GM12878 (cell line): ENCODE results near the gene RIMBP2. TPM values are rescaled to one million over a fixed set of nuclear protein-coding genes. Genes with fewer than 3 reads are reported as not detected.

Experiments
- ATAC-seq: fragments of 200-7000 bp; cut with Tn5 transposase; 3 replicates; pipeline ENCODE4 v1.9.1; 2020; ENCODE audit warnings: mild to moderate bottlenecking, moderate library complexity
- BruUV-seq: library from RNA; stranded (reverse); fragments of 400-500 nt; replicated peaks from 2 replicates; lab custom pipeline; 2021; lab: Mats Ljungman, UMichigan
- CTCF ChIA-PET: fragments of 300-600 bp; sonication (Branson Sonifier 250); formaldehyde crosslinking; extraction: SDS; loops from one replicate; lab custom pipeline; 2021; ENCODE audit warnings: inconsistent platforms; lab: Yijun Ruan, JAX
- POLR2A ChIA-PET: fragments of 350-600 bp; formaldehyde crosslinking; extraction: SDS; loops from one replicate; lab custom pipeline; 2021; ENCODE audit warnings: inconsistent platforms; lab: Charles Lee
- RAD21 ChIA-PET: fragments of 300-600 bp; sonication (Branson Sonifier 250); formaldehyde crosslinking; loops from one replicate; lab custom pipeline; 2023; ENCODE audit warnings: antibody characterized with exemption; ENCODE audit not compliant: unreplicated experiment; lab: Charles Lee
- SMC1A ChIA-PET: fragments of 300-600 bp; sonication (Branson Sonifier 250); formaldehyde crosslinking; loops from one replicate; lab custom pipeline; 2023; ENCODE audit not compliant: unreplicated experiment, uncharacterized antibody; lab: Charles Lee
- DNase-seq: peaks from one replicate; pipeline ENCODE4 v3.0.0-alpha.2; 2011; ENCODE audit warnings: low read depth, low spot score
- FAIRE-seq: peaks from 3 replicates; lab custom pipeline; 2011; peaks lifted over from hg19 to GRCh38; lab: Jason Lieb, UNC
- H2AFZ ChIP-seq: 2 replicates; pipeline ENCODE4 v1.6.0; 2011; ENCODE audit warnings: low read depth, low read length, control low read depth; ENCODE audit not compliant: control insufficient read depth
- H3K27ac ChIP-seq: 2 replicates; pipeline ENCODE4 v1.5.1; 2011; ENCODE audit warnings: control low read depth; ENCODE audit not compliant: control insufficient read depth, insufficient read depth
- H3K27me3 ChIP-seq, 2 experiments: replicated peaks in 1 of 2; 2 replicates each; pipeline versions ENCODE4 v1.6.0 to v1.6.1; 2011; ENCODE audit warnings: low read length in 1 of 2; ENCODE audit not compliant: control insufficient read depth in 2 of 2, insufficient read depth in 2 of 2
- H3K36me3 ChIP-seq, 2 experiments: 2 replicates each; pipeline ENCODE4 v1.5.1; 2011; ENCODE audit warnings: low read length in 1 of 2; ENCODE audit not compliant: control insufficient read depth in 2 of 2, insufficient read depth in 2 of 2
- H3K4me1 ChIP-seq: 2 replicates; pipeline ENCODE4 v1.6.1; 2011; ENCODE audit warnings: mild to moderate bottlenecking, low read length, moderate library complexity, mixed read lengths; ENCODE audit not compliant: control insufficient read depth, insufficient read depth
- H3K4me2 ChIP-seq: 2 replicates; pipeline ENCODE4 v1.6.0; 2011; ENCODE audit warnings: control low read depth; ENCODE audit not compliant: control insufficient read depth, insufficient read depth
- H3K4me3 ChIP-seq: fragments of 200-600 bp; sonication (generic); 2 replicates; pipeline ENCODE4 v1.5.1; 2016
- H3K79me2 ChIP-seq: 2 replicates; pipeline ENCODE4 v1.6.0; 2011; ENCODE audit warnings: low read length; ENCODE audit not compliant: control insufficient read depth, insufficient read depth
- H3K9ac ChIP-seq: 2 replicates; pipeline ENCODE4 v1.8.0; 2011; ENCODE audit warnings: low read length, control low read depth, mixed read lengths; ENCODE audit not compliant: control insufficient read depth, insufficient read depth
- H3K9me3 ChIP-seq: replicated peaks from 3 replicates; pipeline ENCODE4 v1.5.1; 2011; ENCODE audit warnings: mild to moderate bottlenecking, low read length; ENCODE audit not compliant: control insufficient read depth, insufficient read depth
- H4K20me1 ChIP-seq: 2 replicates; pipeline ENCODE4 v1.6.0; 2011; ENCODE audit not compliant: control insufficient read depth, insufficient read depth
- BHLHE40 ChIP-seq, 2 experiments: fragments of 450-650 bp in 1 of 2; IDR thresholded peaks; 2 replicates each; pipeline ENCODE4 v1.6.1; 2011 to 2017; ENCODE audit warnings: low read depth in 2 of 2, borderline replicate concordance in 1 of 2, improper control_type of control experiment in 1 of 2, low read length in 1 of 2, mild to moderate bottlenecking in 1 of 2
- EED ChIP-seq: sonication (generic); IDR thresholded peaks from 2 replicates; pipeline ENCODE4 v1.6.1; 2016; ENCODE audit warnings: antibody characterized with exemption, low read depth
- EGR1 ChIP-seq, 2 experiments: IDR thresholded peaks; 1 replicate in 1 of 2; 2 replicates in 1 of 2; pipeline ENCODE4 v1.6.1; 2011 to 2012; ENCODE audit warnings: low read depth in 2 of 2, low read length in 2 of 2, borderline replicate concordance in 1 of 2, mild to moderate bottlenecking in 1 of 2, moderate library complexity in 1 of 2
- ESRRA ChIP-seq: IDR thresholded peaks from 2 replicates; pipeline ENCODE4 v1.6.1; 2012; ENCODE audit warnings: mild to moderate bottlenecking, low read length, improper control_type of control experiment
- JUNB ChIP-seq: IDR thresholded peaks from 2 replicates; pipeline ENCODE4 v1.6.1; 2016; ENCODE audit warnings: antibody characterized with exemption, mild to moderate bottlenecking
- LARP7 ChIP-seq: fragments of 450-650 bp; IDR thresholded peaks from 2 replicates; pipeline ENCODE4 v1.6.1; 2017; ENCODE audit warnings: mild to moderate bottlenecking
- NR2F1 ChIP-seq: fragments of 450-650 bp; conservative IDR thresholded peaks from 2 replicates; pipeline ENCODE4 v1.6.1; 2017; ENCODE audit warnings: mild to moderate bottlenecking
- POLR2AphosphoS5 ChIP-seq: IDR thresholded peaks from 2 replicates; pipeline ENCODE4 v1.6.1; 2011; ENCODE audit warnings: mild to moderate bottlenecking, low read length, inconsistent platforms
- RFX5 ChIP-seq: IDR thresholded peaks from 2 replicates; pipeline ENCODE4 v1.6.1; 2011; ENCODE audit warnings: low read depth, low read length, improper control_type of control experiment
- SMAD5 ChIP-seq: IDR thresholded peaks from 2 replicates; pipeline ENCODE4 v1.6.1; 2016; ENCODE audit warnings: antibody characterized with exemption, low read depth
- SREBF2 ChIP-seq: IDR thresholded peaks from 2 replicates; pipeline ENCODE4 v1.6.1; 2012; ENCODE audit warnings: mild to moderate bottlenecking, low read length
- ZSCAN29 ChIP-seq: fragments of 450-650 bp; IDR thresholded peaks from 2 replicates; pipeline ENCODE4 v1.6.1; 2017; ENCODE audit warnings: mild to moderate bottlenecking, moderate library complexity
- WGBS: methylation state at CpG from one replicate; pipeline ENCODE4 v1.1.6; 2016; ENCODE audit warnings: low lambda C conversion rate; ENCODE audit not compliant: insufficient replicate concordance, insufficient coverage; ENCODE audit errors: missing lambda C conversion rate; 5-methylcytosine and 5-hydroxymethylcytosine counted together
- in situ Hi-C: fragments of 300-500 bp; cut with MboI; formaldehyde crosslinking; loops from 9 replicates; pipeline ENCODE4 v1.14.3; 2018; ENCODE audit warnings: mixed read lengths
- intact Hi-C: fragments of 100-400 bp; cut with micrococcal nuclease; formaldehyde crosslinking; loops from one replicate; pipeline ENCODE4 v1.14.2; 2022; ENCODE audit not compliant: unreplicated experiment
- polyA plus RNA-seq, 11 experiments: library from polyadenylated mRNA; depleted of rRNA in 4 of 11; unstranded in 6 of 11; stranded (reverse) in 5 of 11; fragments of >200 nt; fragmentation: Nextera tagmentation in 4 of 11; fragmentation: Illumina TruSeq in 1 of 11; extraction: Ambion mirVana in 4 of 11; extraction: Trizol in 1 of 11; gene quantifications; 1 replicate in 1 of 11; 2 replicates in 10 of 11; pipeline versions ENCODE4 v1.2.1 to v1.2.3, GENCODE V29; 2011 to 2016; ENCODE audit warnings: inconsistent platforms in 2 of 11, missing spikeins in 2 of 11, low read depth in 1 of 11
- total RNA-seq, 4 experiments: library from RNA; depleted of rRNA in 3 of 4; stranded (reverse); fragments of >200 nt in 3 of 4; fragmentation: Illumina TruSeq in 1 of 4; extraction: Trizol in 1 of 4; gene quantifications; 2 replicates each; pipeline versions ENCODE4 v1.2.1 to v1.2.3, GENCODE V29; 2013 to 2021
- TF ChIP-seq, protein P1 (sequence below): fragments of 450-650 bp; IDR thresholded peaks from 2 replicates; pipeline ENCODE4 v1.6.1; 2017; ENCODE audit warnings: mild to moderate bottlenecking, low read depth, inconsistent platforms; ENCODE audit not compliant: poor library complexity, severe bottlenecking

The RIMBP2 gene
- total and polyA plus RNA-seq, 10 of the 15 experiments (the other 5 are each of a cell fraction or from before 2014, with no cell fraction given), result 0.04 to 2.9 (median 0.07) TPM; not detected in 1

DNA sequence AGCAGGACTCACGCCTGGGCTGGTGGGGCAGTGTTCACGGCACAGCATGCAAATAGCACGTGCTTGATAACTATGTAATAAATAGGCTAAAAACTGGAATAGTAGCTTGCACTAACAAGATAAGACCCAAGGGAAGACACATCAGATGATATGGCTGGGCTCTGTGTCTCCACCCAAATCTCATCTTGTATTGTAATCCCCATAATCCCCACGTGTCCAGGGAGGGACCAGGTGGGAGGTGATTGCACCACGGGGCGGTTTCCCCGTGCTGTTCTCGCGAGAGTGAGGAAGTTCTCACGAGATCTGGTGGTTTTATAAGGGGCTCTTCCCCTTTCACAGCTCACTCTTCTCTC lies 46.9 kb downstream of the RIMBP2 start:
- TF ChIP-seq NR2F1, result no peak
- no peak for TF ChIP-seq POLR2AphosphoS5
- TF ChIP-seq, protein P1, sequence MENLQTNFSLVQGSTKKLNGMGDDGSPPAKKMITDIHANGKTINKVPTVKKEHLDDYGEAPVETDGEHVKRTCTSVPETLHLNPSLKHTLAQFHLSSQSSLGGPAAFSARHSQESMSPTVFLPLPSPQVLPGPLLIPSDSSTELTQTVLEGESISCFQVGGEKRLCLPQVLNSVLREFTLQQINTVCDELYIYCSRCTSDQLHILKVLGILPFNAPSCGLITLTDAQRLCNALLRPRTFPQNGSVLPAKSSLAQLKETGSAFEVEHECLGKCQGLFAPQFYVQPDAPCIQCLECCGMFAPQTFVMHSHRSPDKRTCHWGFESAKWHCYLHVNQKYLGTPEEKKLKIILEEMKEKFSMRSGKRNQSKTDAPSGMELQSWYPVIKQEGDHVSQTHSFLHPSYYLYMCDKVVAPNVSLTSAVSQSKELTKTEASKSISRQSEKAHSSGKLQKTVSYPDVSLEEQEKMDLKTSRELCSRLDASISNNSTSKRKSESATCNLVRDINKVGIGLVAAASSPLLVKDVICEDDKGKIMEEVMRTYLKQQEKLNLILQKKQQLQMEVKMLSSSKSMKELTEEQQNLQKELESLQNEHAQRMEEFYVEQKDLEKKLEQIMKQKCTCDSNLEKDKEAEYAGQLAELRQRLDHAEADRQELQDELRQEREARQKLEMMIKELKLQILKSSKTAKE, result no peak
- no peak for TF ChIP-seq RFX5
- TF ChIP-seq BHLHE40 (IDR thresholded peaks at IDR 0.05; ENCODE audit: borderline replicate concordance in 1 of 2, low read depth in 2 of 2, low read length in 1 of 2), result no peak
- no peak for TF ChIP-seq ZSCAN29
- TF ChIP-seq SREBF2, result no peak
- no peak for TF ChIP-seq EGR1 (IDR thresholded peaks at IDR 0.05; ENCODE audit: borderline replicate concordance in 1 of 2, low read depth in 2 of 2, low read length in 2 of 2)
- no peak for TF ChIP-seq ESRRA
- TF ChIP-seq EED, result no peak
- TF ChIP-seq JUNB, result no peak
- TF ChIP-seq LARP7, result no peak
- no peak for TF ChIP-seq SMAD5

More for the DNA sequence above, 46.9 kb downstream of the RIMBP2 start:
- ChIA-PET RAD21 (no interaction called here), CTCF (no interaction called here), POLR2A (no interaction called here), SMC1A (interaction anchor here (0.6 to 1.2 kb wide), 2 partner anchors 16 to 1996 kb away, joined by 3 read pairs; no protein-coding TSS in a partner anchor)
- Histone ChIP-seq H3K36me3 (no peaks in the 10 kb centered on the region), H3K4me3 (no peak overlapping the region), H3K27ac (no peak overlapping the region), H3K9me3 (no peaks in the 10 kb centered on the region; the same call in 2 of the 3 replicates), H3K9ac (no peak overlapping the region), H3K27me3 (no peaks in the 10 kb centered on the region), H3K4me2 (no peak overlapping the region), H3K4me1 (no peaks in the 10 kb centered on the region), H2AFZ (no peak overlapping the region), H3K79me2 (no peaks in the 10 kb centered on the region), H4K20me1 (no peaks in the 10 kb centered on the region)
- no peak for FAIRE-seq
- no peak for ATAC-seq
- intact Hi-C loops (no loop called here), in situ Hi-C loops (no loop called here)
- DNase-seq, result no peak
- WGBS, result 13% methylated on average over 10 of the region's 10 CpGs
- no TSS peak for BruUV-seq
